Activated naive CD4-positive, alpha-beta T cell treated with anti-CD3 and anti-CD28 coated beads, Interleukin-2, amount 10 ng/mL, durations not matched to agents 7 days and 5 days (primary cell): ENCODE measurements around the gene ZNF783.
"Not testable (repeated sequence)": the region's sequence is repeated elsewhere in the genome, so short reads cannot be mapped to it uniquely, and the experiment has no call there.

Experiments used
- CTCF ChIA-PET: fragments of 350-600 bp; sonication (Branson Sonifier 250); formaldehyde crosslinking; loops from one replicate; lab custom pipeline; 2021; ENCODE audit warnings: antibody characterized with exemption; lab: Charles Lee
- DNase-seq: peaks from one replicate; pipeline ENCODE4 v3.0.0-alpha.2; 2020
- H3K27ac Mint-ChIP-seq: one replicate; pipeline ENCODE4 v1.8.0; 2021; ENCODE audit warnings: mild to moderate bottlenecking, moderate library complexity, mixed read lengths
- H3K27me3 Mint-ChIP-seq: one replicate; pipeline ENCODE4 v1.8.0; 2021; ENCODE audit warnings: mild to moderate bottlenecking, mixed read lengths
- H3K36me3 Mint-ChIP-seq: one replicate; pipeline ENCODE4 v1.8.0; 2021; ENCODE audit warnings: mixed read lengths
- H3K4me1 Mint-ChIP-seq: one replicate; pipeline ENCODE4 v1.8.0; 2021; ENCODE audit warnings: mixed read lengths
- H3K4me3 Mint-ChIP-seq: one replicate; pipeline ENCODE4 v1.8.0; 2021; ENCODE audit warnings: mild to moderate bottlenecking, moderate library complexity, mixed read lengths
- H3K9me3 Mint-ChIP-seq: one replicate; pipeline ENCODE4 v1.8.0; 2021; ENCODE audit warnings: mixed read lengths

ZNF783 gene

DNA sequence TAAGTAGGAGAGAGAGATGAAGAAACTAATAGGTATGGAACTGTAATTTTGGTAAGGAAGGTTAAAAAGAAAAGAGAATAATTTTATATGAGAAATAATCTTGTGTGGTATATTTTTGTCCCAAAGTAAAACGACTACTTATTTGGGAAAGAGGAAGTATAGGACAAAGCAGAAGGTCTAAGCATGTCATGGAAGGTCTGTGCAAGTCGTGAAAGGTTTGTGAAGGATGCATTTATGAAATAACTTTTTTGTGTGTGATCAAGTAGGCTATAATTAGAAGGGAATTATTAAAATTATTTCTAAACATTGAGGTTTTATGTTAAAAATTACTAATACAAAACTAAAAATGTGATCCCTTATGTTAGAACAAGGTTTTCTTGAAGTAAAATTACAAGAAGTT is 63.3 kb downstream of the ZNF783 start:
- H3K4me3 Mint-ChIP-seq: no peak overlapping the region
- peaks cover 4% of the 10 kb centered on the region for H3K36me3 Mint-ChIP-seq
- peaks cover 8% of the 10 kb centered on the region for H3K27me3 Mint-ChIP-seq
- H3K9me3 Mint-ChIP-seq: peaks cover 7% of the 10 kb centered on the region
- peaks cover 15% of the 10 kb centered on the region for H3K4me1 Mint-ChIP-seq
- H3K27ac Mint-ChIP-seq: no peak overlapping the region
- no peak for DNase-seq
- CTCF ChIA-PET: interaction anchor here (1.4 kb wide), 1 partner anchor 15 kb away, joined by 3 read pairs; no protein-coding TSS in a partner anchor

DNA sequence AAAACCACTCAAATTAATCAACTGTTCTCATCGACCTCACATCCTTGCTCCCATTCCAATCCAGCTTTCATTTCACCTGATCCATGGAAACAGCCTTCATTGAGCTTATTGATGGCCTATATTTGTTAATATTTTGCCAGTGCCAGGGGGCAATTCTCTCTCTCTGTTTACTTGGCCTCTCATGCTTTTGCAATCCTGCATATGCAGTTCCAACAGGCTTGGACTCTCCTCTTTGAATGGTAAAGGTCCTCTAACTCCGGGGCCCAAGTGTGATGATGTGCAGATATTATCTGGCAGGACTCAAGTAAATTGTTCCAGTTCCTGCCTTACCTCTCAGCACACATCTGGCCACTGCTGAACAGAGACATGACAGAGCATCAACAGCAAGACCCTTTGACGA is 67.3 kb downstream of the ZNF783 start:
- CTCF ChIA-PET: no interaction called here
- no peak for DNase-seq
- Mint-ChIP-seq H3K27me3 (peaks cover 8% of the 10 kb centered on the region), H3K4me3 (no peak overlapping the region), H3K9me3 (peaks cover 2% of the 10 kb centered on the region), H3K4me1 (no peaks in the 10 kb centered on the region), H3K27ac (no peak overlapping the region), H3K36me3 (no peaks in the 10 kb centered on the region)

DNA sequence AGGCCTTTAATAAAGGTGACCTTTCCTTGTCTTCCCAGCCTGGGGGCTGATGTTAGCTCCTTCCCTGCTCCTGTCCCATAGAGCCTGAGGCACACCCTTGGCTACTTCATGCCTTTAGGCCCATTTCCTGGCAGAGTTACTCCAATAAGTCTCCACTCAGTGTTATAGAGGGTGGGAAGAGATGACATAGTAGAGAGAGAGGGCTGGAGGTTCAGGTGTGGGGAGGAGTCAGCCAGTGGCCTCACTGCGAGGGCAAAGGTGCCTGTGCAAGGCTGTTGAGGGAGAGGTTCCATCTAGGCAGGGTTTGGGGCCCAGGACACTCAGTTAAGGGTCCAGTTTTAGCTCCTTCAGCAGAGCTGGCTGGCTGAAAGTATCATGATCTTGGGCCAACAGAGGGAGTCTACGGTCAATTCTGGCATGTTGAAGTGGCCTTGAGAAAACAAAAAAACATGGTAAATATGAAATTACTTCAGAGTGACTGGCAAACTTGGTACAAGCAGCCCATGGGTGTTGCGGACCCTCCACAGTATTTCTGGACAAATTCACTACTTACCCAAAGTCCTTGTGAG is 67.9 kb downstream of the ZNF783 start:
- H3K27ac Mint-ChIP-seq: no peak overlapping the region
- no peaks in the 10 kb centered on the region for H3K36me3 Mint-ChIP-seq
- H3K4me1 Mint-ChIP-seq: no peaks in the 10 kb centered on the region
- no peak overlapping the region for H3K4me3 Mint-ChIP-seq
- H3K9me3 Mint-ChIP-seq: peaks cover 2% of the 10 kb centered on the region
- H3K27me3 Mint-ChIP-seq: peaks cover 9% of the 10 kb centered on the region
- CTCF ChIA-PET: no interaction called here
- no peak for DNase-seq

DNA sequence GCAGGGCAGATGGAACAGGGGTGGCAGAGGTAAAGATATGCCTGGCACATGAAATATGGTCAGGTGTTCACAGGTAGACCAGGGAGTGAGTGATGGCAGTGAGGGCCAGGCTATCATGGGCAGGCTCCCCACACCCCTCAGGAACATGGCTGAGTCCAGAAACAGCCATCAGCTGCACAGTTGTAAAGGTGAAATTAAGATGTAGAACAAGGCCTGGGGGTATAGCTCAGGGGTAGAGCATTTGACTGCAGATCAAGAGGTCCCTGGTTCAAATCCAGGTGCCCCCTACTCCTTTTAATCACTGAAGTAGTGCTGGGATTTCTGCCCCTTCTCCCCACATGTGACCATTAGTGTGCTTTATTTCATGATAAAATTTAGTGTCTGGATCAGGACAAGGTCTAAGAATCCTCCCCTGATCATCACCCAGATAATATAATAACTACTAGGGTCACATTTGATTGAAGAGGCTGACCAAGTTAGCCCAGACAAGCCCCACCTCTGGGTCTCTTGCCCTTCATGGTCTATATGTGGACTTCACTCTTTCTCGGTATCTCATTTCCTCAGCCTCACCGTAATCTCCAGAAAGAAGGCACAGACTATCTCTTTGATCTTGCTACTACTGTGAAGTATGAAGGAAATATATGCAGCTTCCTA is 69.0 kb downstream of the ZNF783 start:
- CTCF ChIA-PET: no interaction called here
- no peak overlapping the region for H3K27ac Mint-ChIP-seq
- no peaks in the 10 kb centered on the region for H3K4me1 Mint-ChIP-seq
- H3K4me3 Mint-ChIP-seq: no peak overlapping the region
- DNase-seq: no peak
- no peaks in the 10 kb centered on the region for H3K36me3 Mint-ChIP-seq
- H3K9me3 Mint-ChIP-seq: no peaks in the 10 kb centered on the region
- peaks cover 13% of the 10 kb centered on the region for H3K27me3 Mint-ChIP-seq

DNA sequence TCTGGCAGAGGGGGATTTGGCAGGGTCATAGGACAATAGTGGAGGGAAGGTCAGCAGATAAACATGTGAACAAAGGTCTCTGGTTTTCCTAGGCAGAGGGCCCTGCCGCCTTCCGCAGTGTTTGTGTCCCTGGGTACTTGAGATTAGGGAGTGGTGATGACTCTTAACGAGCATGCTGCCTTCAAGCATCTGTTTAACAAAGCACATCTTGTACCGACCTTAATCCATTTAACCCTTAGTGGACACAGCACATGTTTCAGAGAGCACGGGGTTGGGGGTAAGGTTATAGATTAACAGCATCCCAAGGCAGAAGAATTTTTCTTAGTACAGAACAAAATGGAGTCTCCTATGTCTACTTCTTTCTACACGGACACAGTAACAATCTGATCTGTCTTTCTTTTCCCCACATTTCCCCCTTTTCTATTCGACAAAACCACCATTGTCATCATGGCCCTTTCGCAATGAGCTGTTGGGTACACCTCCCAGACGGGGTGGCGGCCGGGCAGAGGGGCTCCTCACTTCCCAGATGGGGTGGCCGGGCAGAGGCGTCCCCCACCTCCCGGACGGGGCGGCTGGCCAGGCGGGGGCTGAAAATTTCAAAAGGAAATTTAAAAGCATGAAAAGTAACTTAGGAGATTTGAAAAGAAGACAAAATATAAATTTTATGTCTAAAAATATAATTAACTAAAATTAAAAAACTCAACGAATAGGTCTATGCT is 70.8 kb downstream of the ZNF783 start:
- H3K4me1 Mint-ChIP-seq: not testable (repeated sequence)

DNA sequence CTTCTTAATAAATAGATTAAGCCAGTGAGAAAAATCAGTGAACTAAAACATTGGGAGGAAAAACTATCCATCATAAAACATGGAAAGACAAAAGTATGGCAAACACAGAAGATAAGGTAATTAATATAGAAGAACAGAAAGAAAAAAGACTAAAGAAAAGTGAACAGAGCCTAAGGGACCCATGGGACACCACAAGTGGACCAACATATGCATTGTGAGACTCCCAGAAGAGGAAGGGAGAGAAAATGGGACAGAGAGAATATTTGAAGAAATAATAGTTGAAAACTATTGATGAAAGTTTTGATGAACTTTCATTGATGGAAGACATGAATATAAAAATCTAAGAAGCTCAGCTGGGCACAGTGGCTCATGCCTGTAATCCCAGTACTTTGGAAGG is 71.3 kb downstream of the ZNF783 start:
- H3K4me3 Mint-ChIP-seq: no peak overlapping the region
- no peak overlapping the region for H3K27ac Mint-ChIP-seq
- no peaks in the 10 kb centered on the region for H3K9me3 Mint-ChIP-seq
- no peaks in the 10 kb centered on the region for H3K36me3 Mint-ChIP-seq
- CTCF ChIA-PET: no interaction called here
- no peak for DNase-seq
- H3K27me3 Mint-ChIP-seq: peaks cover 13% of the 10 kb centered on the region
- no peaks in the 10 kb centered on the region for H3K4me1 Mint-ChIP-seq

More for the DNA sequence above, 70.8 kb downstream of the ZNF783 start:
- DNase-seq, H3K36me3 Mint-ChIP-seq, CTCF ChIA-PET, H3K9me3 Mint-ChIP-seq, H3K27ac Mint-ChIP-seq, H3K4me3 Mint-ChIP-seq: not testable (repeated sequence)
- peaks cover 13% of the 10 kb centered on the region for H3K27me3 Mint-ChIP-seq

DNA sequence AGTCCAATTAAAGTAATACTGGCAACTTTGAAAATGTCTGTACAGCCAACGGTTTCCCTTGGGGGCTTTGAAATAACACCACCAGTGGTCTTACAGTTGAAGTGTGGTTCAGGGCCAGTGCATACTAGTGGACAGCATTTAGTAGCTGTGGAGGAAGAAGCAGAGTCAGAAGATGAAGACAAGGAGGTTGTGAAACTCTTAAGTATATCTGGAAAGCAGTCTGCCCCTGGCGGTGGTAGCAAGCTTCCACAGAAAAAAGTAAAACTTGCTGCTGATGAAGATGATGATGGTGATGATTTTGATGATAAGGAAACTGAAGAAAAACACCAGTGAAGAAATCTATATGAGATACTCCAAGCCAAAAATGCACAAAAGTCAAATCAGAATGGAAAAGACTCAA is 72.2 kb downstream of the ZNF783 start:
- Mint-ChIP-seq H3K36me3 (no peaks in the 10 kb centered on the region), H3K4me3 (no peak overlapping the region), H3K4me1 (no peaks in the 10 kb centered on the region), H3K27ac (no peak overlapping the region), H3K9me3 (peaks cover 2% of the 10 kb centered on the region), H3K27me3 (peaks cover 13% of the 10 kb centered on the region)
- DNase-seq: no peak
- CTCF ChIA-PET: no interaction called here
